Keratinocyte (primary cell): ENCODE measurements around the gene UBR7.

Experiments used
- EZH2 ChIP-seq: IDR thresholded peaks from one replicate; pipeline ENCODE4 v1.6.1; 2012; ENCODE audit warnings: inconsistent platforms, mild to moderate bottlenecking, low read length, moderate library complexity
- TF ChIP-seq, protein P1 (sequence below), 3 experiments: IDR thresholded peaks in 1 of 3; conservative IDR thresholded peaks in 1 of 3; optimal IDR thresholded peaks in 1 of 3; 2 replicates in 2 of 3; 3 replicates in 1 of 3; pipeline versions ENCODE3 to v1.5.1; 2011; ENCODE audit warnings: low read length in 3 of 3, mild to moderate bottlenecking in 3 of 3, moderate library complexity in 2 of 3, control low read depth in 1 of 3, inconsistent platforms in 1 of 3; ENCODE audit not compliant: insufficient read depth in 2 of 3; ENCODE audit errors: extremely low read depth in 1 of 3

DNA sequence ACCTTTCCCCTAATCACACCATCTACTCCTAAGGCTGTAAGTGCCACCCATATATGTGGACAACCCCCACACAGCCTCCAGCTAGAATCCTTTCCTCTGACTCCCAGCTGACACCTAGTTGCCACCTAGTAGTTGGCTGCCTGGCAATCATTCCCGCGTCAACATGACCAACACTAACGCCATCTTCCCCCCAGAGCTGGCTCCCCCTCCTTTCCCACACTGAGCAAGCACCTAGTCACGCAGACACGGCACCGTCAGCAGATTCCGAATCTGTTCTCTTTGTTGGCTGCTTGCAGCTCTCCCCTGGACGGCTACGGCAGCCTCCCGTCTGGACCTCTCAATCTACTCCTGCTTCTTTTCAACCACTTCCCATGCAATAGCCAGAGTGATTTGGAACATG is 27.7 kb downstream of the UBR7 start:
- TF ChIP-seq, protein P1, sequence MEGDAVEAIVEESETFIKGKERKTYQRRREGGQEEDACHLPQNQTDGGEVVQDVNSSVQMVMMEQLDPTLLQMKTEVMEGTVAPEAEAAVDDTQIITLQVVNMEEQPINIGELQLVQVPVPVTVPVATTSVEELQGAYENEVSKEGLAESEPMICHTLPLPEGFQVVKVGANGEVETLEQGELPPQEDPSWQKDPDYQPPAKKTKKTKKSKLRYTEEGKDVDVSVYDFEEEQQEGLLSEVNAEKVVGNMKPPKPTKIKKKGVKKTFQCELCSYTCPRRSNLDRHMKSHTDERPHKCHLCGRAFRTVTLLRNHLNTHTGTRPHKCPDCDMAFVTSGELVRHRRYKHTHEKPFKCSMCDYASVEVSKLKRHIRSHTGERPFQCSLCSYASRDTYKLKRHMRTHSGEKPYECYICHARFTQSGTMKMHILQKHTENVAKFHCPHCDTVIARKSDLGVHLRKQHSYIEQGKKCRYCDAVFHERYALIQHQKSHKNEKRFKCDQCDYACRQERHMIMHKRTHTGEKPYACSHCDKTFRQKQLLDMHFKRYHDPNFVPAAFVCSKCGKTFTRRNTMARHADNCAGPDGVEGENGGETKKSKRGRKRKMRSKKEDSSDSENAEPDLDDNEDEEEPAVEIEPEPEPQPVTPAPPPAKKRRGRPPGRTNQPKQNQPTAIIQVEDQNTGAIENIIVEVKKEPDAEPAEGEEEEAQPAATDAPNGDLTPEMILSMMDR (optimal IDR thresholded peaks at IDR 0.05 in 1 of 3, IDR thresholded peaks at IDR 0.05 in 1 of 3, conservative IDR thresholded peaks at IDR 0.05 in 1 of 3; ENCODE audit: extremely low read depth in 1 of 3, insufficient read depth in 2 of 3, low read length in 3 of 3) = no peak
- TF ChIP-seq EZH2 = no peak
